Lower leg skin (tissue), 4 donors: ENCODE results near the gene CAMSAP2. TPM values are rescaled to one million over a fixed set of nuclear protein-coding genes. Genes with fewer than 3 reads are reported as not detected.

Experiments used
- DNase-seq, 2 donors: peaks; one replicate each; pipeline ENCODE4 v3.0.0-alpha.2; 2019; ENCODE audit warnings: low spot score in 2 of 2
- H3K4me3 ChIP-seq: fragments of 200-600 bp; sonication (generic); 2 replicates; pipeline ENCODE4 v1.5.1; 2017; ENCODE audit warnings: mild to moderate bottlenecking, low read depth; ENCODE audit not compliant: poor library complexity, severe bottlenecking
- POLR2A ChIP-seq, 2 donors: fragments of 450-650 bp; IDR thresholded peaks; one replicate each; pipeline ENCODE4 v1.6.1; 2016 to 2017; ENCODE audit warnings: antibody characterized with exemption in 2 of 2, mild to moderate bottlenecking in 1 of 2, moderate library complexity in 1 of 2
- WGBS, 2 donors: methylation state at CpG; one replicate each; pipeline ENCODE4 v1.1.5; 2018; 5-methylcytosine and 5-hydroxymethylcytosine counted together
- intact Hi-C: fragments of 100-400 bp; cut with DNase I; formaldehyde crosslinking; loops from one replicate; pipeline ENCODE4 v1.15.0; 2023; ENCODE audit warnings: low total_unique reads
- total RNA-seq, 4 donors: library from RNA; depleted of rRNA; stranded (reverse); fragments of >200 nt; gene quantifications; one replicate each; pipeline ENCODE4 v1.1.0, GENCODE V29; 2016
- TF ChIP-seq, protein P1 (sequence below), 3 donors: fragments of 450-650 bp; IDR thresholded peaks; one replicate each; pipeline ENCODE4 v1.5.1; 2016; ENCODE audit warnings: antibody characterized with exemption in 3 of 3, mild to moderate bottlenecking in 3 of 3, moderate library complexity in 2 of 3

Gene CAMSAP2
- total RNA-seq, 4 donors from 2014 or later: 22.5 to 41.3 (median 36.1) TPM

DNA sequence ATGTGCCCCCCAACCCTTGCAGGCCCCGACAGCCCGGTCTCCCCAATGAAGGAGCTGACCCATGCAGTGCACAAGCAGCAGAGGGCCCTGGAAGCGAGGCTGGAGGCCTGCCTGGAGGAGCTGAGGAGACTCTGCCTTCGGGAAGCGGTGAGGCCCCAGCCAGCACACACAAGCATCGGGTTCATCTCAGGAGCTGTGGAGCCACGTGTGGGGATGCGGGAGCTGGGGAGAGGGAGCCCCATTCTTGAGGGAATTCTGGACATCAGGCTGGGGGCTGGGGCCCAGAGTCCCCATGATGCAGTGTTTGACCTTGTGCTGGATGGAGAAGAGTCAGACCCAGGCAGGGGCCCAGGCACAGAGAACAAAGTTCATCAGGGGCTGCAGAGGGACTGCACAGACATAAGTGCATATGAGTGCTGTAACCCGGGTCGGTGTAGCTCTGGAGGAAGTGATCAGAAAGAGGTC, 160.8 kb downstream of the CAMSAP2 start:
- TF ChIP-seq, protein P1, sequence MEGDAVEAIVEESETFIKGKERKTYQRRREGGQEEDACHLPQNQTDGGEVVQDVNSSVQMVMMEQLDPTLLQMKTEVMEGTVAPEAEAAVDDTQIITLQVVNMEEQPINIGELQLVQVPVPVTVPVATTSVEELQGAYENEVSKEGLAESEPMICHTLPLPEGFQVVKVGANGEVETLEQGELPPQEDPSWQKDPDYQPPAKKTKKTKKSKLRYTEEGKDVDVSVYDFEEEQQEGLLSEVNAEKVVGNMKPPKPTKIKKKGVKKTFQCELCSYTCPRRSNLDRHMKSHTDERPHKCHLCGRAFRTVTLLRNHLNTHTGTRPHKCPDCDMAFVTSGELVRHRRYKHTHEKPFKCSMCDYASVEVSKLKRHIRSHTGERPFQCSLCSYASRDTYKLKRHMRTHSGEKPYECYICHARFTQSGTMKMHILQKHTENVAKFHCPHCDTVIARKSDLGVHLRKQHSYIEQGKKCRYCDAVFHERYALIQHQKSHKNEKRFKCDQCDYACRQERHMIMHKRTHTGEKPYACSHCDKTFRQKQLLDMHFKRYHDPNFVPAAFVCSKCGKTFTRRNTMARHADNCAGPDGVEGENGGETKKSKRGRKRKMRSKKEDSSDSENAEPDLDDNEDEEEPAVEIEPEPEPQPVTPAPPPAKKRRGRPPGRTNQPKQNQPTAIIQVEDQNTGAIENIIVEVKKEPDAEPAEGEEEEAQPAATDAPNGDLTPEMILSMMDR (IDR thresholded peaks at IDR 0.05): no peak
- no peak for TF ChIP-seq POLR2A (IDR thresholded peaks at IDR 0.05)
- intact Hi-C loops: loop anchor here (10.0 kb wide), 1 partner anchor 145 kb away; no protein-coding TSS in a partner anchor

DNA sequence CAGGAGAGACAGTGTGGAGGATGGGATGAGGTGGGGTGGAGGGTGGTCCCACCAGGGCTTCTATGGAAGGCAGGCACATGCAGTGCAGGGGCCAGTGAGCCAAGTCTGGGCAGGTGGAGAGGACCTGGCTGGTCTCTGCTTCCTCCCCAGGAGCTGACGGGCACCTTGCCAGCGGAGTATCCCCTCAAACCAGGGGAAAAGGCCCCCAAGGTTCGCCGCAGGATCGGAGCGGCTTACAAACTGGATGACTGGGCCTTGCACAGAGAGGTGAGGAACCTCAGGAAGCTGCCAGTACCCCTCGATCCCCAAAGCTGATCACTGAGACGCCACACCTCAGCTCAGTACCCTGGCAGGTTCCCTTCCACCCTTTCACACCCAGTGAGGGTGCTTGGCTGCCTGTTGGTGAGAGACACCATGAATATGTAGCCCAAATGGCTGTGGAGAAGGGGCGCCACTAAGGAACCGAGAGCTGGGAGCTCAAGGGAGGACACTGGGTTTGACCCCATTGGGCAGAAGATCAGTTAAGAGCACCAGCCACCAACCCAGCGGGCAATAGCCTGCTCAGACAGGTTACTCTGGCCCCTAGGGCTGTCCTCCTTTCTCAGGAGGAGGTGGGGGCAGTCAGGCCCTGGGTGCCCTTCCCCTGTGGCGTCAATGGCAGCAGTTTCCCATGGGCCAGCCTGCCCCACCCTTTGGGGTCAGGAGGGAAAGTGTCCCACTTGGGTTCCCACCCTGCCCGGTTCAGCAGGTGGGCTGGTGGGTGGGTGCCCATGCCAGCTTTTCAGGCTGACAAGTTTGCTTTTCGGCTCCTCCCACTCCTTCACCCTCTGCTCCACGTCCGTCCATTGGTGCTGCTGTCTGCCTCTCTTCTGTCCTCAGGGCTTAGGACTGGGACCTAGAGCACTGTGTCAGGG, 161.5 kb downstream of the CAMSAP2 start:
- TF ChIP-seq POLR2A (IDR thresholded peaks at IDR 0.05): no peak
- TF ChIP-seq, protein P1 (IDR thresholded peaks at IDR 0.05): no peak
- DNase-seq: no peak
- no peak overlapping the region for H3K4me3 ChIP-seq
- intact Hi-C loops: loop anchor here (10.0 kb wide), 1 partner anchor 145 kb away; no protein-coding TSS in a partner anchor
- WGBS, 2 donors: 80 to 84% methylated on average over 15 to 16 of the region's 16 CpGs

More for the DNA sequence above, 160.8 kb downstream of the CAMSAP2 start:
- WGBS, 2 donors: 89 to 92% methylated on average over 9 to 10 of the region's 10 CpGs
- no peak overlapping the region for H3K4me3 ChIP-seq
- no peak for DNase-seq

DNA sequence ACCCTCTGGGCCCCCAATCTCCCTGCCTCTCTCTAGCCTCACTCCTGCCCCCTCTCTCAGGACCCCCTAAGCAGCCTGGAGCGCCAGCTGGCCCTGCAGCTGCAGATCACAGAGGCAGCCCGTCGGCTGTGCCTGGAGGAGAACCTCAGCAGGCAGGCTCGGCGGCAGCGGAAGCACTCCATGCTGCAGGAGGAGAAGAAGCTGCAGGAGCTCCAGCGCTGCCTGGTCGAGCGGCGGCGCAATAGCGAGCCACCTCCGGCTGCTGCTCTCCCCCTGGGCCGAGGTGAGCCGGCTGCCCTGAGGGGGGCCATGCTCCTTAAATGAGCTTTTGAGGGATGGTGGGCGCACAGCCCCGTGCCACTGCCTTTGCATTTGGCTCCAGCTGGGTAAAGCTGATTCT, 162.2 kb downstream of the CAMSAP2 start:
- 82 to 91% methylated on average over 17 of the region's 17 CpGs for WGBS, 2 donors
- TF ChIP-seq POLR2A (IDR thresholded peaks at IDR 0.05): no peak
- TF ChIP-seq, protein P1 (IDR thresholded peaks at IDR 0.05): no peak
- intact Hi-C loops: no loop called here
- no peak for DNase-seq
- H3K4me3 ChIP-seq: no peak overlapping the region

DNA sequence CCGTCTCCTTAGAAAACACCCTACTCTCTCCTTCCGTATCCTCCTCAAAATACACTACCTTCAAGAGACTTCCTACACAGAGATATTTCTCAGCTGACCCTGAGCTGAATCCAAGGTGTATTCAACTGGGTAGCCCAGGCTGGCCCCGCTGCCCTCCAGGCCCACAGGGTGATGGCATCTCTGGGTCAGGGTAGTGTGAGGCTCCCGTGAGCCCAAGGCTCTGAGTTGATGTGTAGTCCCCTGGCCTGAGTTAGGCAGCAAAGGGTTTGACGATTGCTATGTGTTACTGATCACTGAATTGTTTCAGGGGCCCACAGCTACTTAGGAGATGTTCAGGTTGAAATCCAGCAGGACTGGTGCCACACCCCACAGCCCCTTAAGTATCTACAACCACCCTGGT, 162.7 kb downstream of the CAMSAP2 start:
- TF ChIP-seq, protein P1 (IDR thresholded peaks at IDR 0.05): no peak
- TF ChIP-seq POLR2A (IDR thresholded peaks at IDR 0.05): no peak
- no peak overlapping the region for H3K4me3 ChIP-seq
- intact Hi-C loops: no loop called here
- 88 to 92% methylated on average over 5 of the region's 5 CpGs for WGBS, 2 donors
- no peak for DNase-seq

DNA sequence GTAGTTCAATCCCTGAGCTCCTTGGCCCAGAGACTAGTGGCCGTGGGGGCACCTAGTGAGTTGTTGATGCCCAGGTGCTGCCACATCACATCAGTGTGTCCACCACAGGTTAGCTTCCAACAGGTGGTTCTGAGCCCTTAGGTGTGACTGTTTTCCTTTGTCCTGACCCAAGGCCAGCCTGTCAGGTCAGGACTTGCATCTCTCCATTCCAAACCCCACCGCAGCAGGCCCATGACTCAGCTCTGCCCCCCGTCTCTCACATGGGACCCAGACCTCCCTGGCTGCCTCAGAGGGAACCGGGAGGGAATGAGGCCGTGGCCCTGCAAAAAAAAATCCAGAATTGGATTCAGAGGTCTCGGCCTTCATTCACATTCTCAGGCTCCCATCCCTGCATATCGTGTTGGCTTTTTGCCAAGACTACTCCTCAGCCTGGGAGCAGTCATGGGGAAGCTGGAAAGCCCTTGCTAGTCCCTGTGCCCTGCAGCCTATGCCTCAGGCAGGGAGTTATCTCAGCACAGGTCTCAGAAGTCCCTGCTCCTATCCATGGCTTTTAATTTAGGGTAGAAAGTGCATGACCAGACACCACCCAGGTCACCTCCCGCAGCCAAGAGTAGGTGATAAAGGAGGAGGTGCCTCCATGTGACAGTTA, 163.2 kb downstream of the CAMSAP2 start:
- DNase-seq: no peak
- intact Hi-C loops: no loop called here
- WGBS, 2 donors: 58 to 60% methylated on average over 8 of the region's 8 CpGs
- H3K4me3 ChIP-seq: no peak overlapping the region
- TF ChIP-seq, protein P1 (IDR thresholded peaks at IDR 0.05): no peak
- no peak for TF ChIP-seq POLR2A (IDR thresholded peaks at IDR 0.05)
